ENCODE data around the gene NPIPB8.
"Not testable (repeated sequence)": the region's sequence is repeated elsewhere in the genome, so short reads cannot be mapped to it uniquely, and the experiment has no call there.

Gene NPIPB8

GRCh38 chr16:28636093-28636823 lies 1.6 kb upstream of the NPIPB8 start:
- not testable (repeated sequence) for DNase-seq

DNA sequence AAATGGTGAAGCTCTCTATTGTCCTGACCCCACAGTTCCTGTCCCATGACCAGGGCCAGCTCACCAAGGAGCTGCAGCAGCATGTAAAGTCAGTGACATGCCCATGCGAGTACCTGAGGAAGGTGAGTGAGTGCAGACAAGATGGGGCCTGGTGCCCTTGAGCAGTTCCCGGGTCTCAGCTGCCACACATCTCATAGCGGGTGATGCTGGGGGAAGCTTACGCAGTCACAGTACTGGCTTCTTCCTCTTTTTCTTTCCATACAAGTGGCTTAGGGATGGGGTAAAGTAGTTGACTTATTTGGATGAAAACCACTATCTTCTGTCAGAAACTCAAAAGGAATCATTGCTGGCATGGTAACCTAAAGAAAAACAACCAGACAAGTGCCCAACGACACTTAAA lies 494 bp downstream of the NPIPB8 start:
- not testable (repeated sequence) for DNase-seq

- DNase-seq, result not testable (repeated sequence)
These were observed 2.1 kb downstream of the NPIPB8 start for GRCh38 chr16:28639959-28640358.

GRCh38 chr16:28666264-28666663 lies 28.4 kb downstream of the NPIPB8 start:
- DNase-seq, result not testable (repeated sequence)

GRCh38 chr16:28667480-28667879 lies 29.6 kb downstream of the NPIPB8 start:
- not testable (repeated sequence) for DNase-seq

DNA sequence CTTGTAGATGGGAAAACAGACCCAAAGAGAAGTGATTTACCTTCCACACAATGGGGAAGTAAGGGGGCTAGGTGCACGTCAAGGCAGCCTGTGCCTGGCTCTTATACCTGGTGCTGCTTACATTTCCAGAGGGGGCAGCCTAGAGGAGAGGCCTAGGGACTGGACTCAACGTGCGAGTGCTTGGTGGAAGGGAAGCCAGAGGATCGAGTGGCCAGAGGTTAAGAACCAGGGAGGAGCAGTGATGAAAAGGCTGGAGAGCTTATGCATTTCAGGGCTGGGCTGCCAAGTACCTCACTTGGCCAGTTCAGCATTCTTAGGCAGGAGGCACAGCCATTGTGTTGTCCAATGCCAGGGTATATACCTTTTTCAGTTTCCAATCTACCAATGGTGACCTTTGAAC lies 30.3 kb downstream of the NPIPB8 start:
- DNase-seq, result not testable (repeated sequence)

DNA sequence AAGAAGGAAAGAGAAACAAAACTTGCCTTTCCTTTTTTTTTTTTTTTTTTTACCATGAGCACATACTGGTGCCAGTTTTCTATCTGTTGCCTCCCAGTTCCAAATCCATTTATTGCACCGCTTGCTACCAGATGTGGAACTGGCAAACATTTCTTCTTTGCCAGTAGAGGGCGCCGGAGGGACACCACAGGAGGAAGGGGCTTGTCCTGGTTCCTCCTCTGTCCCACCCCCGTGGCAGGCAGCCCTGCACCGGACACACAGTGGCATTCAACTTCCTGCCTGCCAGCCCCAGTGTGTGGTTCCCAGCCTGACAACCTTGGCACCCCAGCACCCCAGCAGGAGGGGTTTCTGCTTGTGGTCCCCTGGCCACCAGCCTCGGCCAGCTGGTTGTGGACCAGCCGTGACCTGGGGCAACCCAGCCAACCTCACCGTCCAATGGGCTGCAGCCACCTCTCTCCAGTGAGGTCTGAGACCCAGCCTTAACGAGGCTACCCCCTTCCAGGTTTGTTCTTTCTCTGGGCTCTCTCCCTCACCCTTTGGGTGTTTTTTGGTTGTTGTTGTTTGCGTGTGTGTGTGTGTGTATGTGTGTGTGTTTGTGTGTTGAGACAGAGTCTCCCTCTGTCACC lies 50.6 kb downstream of the NPIPB8 start:
- not testable (repeated sequence) for DNase-seq

DNA sequence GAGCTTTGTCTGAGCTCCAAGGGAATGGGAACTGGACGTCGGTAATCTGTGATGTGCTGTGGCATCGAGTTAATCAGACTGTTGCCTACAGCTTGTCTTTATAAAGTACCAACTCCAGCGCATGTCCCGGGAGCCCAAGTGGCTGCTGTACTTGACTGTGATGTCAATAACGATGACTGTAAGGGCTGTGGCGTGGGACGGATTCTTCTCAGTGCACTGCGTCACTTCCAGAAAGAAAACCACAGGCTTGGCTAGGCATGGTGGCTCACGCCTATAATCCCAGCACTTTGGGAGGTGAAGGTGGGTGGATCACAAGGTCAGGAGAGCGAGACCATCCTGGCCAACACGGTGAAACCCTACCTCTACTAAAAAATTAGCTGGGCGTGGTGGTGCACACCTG lies 51.6 kb downstream of the NPIPB8 start:
- not testable (repeated sequence) for DNase-seq

DNA sequence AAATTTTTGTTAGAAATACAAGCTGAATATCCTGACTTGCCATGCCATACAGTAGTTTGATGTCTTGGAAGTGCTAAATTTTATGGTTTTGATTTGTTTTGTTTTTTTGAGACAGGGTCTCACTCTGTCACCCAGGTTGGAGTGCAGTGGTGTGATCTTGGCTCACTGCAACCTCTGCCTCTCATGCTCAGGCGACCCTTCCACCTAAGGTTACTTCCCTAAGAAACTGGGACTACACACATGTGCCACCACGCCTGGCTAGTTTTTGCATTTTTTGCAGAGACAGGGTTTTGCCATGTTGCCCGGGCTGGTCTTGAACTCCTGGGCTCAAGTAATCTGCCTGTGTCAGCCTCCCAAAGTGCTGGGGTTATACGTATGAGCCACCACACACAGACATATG lies 53.9 kb downstream of the NPIPB8 start:
- DNase-seq, result not testable (repeated sequence)

GRCh38 chr16:28693257-28693950 lies 55.5 kb downstream of the NPIPB8 start:
- not testable (repeated sequence) for DNase-seq

- DNase-seq, result not testable (repeated sequence)
These were observed 61.9 kb downstream of the NPIPB8 start for GRCh38 chr16:28699792-28700191.

DNA sequence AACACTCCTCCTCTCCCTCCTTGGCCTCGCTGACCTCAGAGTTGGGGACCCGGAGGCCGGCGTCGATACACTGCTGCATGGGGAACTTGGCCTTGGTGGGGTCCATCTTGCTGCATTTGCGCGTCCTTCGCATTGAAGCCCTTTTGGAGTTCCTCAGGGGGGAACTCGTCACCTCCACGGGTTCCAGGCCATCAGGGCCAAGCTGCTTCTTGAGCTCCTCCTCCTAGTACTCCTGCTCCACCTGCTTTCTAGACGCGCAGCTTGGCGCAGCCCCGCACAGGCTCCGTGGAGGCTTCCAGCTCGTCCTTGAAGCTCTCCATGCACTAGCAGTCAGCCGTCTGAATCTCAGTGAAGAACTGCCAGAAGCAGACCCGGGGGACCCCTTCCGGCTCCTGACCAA lies 62.5 kb downstream of the NPIPB8 start:
- DNase-seq, result not testable (repeated sequence)

DNA sequence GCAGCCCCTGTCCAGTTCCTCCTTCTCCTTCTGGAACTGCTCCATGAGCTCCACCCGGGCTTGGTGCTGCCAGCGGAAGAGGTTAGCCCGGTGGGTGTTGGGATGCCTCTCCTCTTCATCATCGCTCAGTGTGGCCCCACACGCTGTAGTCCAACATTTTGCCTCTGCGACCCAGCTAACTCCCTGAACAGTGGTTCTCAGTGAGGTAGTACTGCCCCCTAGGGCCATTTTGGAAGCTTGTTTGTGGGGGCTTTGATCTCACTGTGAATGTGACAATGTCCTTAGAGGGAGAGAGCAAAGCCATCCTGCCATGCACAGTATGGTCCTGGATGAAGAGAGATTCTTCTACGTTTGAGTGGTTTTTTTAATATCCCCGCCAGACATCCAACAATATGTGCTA lies 63.5 kb downstream of the NPIPB8 start:
- DNase-seq, result not testable (repeated sequence)

DNA sequence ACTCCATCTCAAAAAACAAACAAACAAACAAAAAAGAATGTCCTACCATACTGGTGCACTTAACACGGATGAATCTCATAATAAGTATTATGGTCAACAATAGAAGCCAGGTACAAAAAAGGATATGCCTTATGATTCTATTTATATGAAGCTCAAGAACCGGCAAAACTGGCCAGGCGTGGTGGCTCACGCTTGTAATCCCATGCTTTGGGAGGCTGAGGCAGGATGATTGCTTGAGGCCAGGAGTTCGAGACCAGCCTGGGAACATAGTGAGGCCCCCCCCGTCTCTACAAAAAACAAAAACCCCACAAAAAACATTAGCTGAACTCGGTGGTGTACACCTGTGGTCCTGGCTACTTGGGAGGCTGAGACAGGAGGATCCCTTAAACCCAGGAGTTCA lies 66.4 kb downstream of the NPIPB8 start:
- not testable (repeated sequence) for DNase-seq

Data from suppressor macrophage (primary cell).